ENCODE measurements around the gene KDELR1.

DNA sequence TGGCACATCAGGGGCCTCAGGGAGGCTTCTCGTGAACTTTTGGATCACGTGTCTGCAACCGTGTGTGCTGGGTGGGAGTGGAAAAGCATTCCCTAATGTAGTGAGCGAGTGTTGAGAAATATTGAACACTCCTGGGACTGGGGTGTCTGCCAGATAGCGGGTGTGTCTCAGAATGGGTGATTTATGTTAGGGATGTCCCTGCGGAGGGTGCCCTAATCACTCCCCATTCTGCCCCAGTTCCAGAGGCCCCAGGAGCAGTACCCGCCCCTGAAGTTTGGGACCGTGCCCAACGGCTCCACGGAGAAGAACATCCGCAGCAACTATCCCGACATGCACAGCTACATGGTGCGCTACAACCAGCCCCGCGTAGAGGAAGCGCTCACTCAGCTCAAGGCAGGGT lies 30.2 kb upstream of the KDELR1 start:
- no peak for TF ChIP-seq POLR2AphosphoS5 (IDR thresholded peaks at IDR 0.05; ENCODE audit: low read depth, low read length)
- TF ChIP-seq POLR2A (IDR thresholded peaks at IDR 0.05; ENCODE audit: low read depth, low read length), result no peak
- no peak for TF ChIP-seq TAF1 (IDR thresholded peaks at IDR 0.05; ENCODE audit: borderline replicate concordance, low read depth, low read length)
